ENCODE results near the gene SCGB1A1.

- TF ChIP-seq, protein P1, sequence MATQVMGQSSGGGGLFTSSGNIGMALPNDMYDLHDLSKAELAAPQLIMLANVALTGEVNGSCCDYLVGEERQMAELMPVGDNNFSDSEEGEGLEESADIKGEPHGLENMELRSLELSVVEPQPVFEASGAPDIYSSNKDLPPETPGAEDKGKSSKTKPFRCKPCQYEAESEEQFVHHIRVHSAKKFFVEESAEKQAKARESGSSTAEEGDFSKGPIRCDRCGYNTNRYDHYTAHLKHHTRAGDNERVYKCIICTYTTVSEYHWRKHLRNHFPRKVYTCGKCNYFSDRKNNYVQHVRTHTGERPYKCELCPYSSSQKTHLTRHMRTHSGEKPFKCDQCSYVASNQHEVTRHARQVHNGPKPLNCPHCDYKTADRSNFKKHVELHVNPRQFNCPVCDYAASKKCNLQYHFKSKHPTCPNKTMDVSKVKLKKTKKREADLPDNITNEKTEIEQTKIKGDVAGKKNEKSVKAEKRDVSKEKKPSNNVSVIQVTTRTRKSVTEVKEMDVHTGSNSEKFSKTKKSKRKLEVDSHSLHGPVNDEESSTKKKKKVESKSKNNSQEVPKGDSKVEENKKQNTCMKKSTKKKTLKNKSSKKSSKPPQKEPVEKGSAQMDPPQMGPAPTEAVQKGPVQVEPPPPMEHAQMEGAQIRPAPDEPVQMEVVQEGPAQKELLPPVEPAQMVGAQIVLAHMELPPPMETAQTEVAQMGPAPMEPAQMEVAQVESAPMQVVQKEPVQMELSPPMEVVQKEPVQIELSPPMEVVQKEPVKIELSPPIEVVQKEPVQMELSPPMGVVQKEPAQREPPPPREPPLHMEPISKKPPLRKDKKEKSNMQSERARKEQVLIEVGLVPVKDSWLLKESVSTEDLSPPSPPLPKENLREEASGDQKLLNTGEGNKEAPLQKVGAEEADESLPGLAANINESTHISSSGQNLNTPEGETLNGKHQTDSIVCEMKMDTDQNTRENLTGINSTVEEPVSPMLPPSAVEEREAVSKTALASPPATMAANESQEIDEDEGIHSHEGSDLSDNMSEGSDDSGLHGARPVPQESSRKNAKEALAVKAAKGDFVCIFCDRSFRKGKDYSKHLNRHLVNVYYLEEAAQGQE (IDR thresholded peaks at IDR 0.05; ENCODE audit: low read depth, low read length), result no peak
- TF ChIP-seq NFIC (IDR thresholded peaks at IDR 0.05; ENCODE audit: borderline replicate concordance) (no peak), SMC3 (IDR thresholded peaks at IDR 0.05; ENCODE audit: low read depth, low read length) (no peak), POLR2AphosphoS5 (IDR thresholded peaks at IDR 0.05; ENCODE audit: low read depth, low read length) (no peak), YY1 (IDR thresholded peaks at IDR 0.05; ENCODE audit: low read depth) (no peak), USF2 (IDR thresholded peaks at IDR 0.05; ENCODE audit: borderline replicate concordance, low read depth, low read length) (no peak), EP300 (IDR thresholded peaks at IDR 0.05; ENCODE audit: borderline replicate concordance in 1 of 2, low read depth in 1 of 2, low read length in 1 of 2) (no peak), SIN3A (IDR thresholded peaks at IDR 0.05; ENCODE audit: borderline replicate concordance, low read depth, low read length) (no peak), EZH2phosphoT487 (IDR thresholded peaks at IDR 0.05; ENCODE audit: borderline replicate concordance, low read depth) (no peak)
- TF ChIP-seq, protein P2, sequence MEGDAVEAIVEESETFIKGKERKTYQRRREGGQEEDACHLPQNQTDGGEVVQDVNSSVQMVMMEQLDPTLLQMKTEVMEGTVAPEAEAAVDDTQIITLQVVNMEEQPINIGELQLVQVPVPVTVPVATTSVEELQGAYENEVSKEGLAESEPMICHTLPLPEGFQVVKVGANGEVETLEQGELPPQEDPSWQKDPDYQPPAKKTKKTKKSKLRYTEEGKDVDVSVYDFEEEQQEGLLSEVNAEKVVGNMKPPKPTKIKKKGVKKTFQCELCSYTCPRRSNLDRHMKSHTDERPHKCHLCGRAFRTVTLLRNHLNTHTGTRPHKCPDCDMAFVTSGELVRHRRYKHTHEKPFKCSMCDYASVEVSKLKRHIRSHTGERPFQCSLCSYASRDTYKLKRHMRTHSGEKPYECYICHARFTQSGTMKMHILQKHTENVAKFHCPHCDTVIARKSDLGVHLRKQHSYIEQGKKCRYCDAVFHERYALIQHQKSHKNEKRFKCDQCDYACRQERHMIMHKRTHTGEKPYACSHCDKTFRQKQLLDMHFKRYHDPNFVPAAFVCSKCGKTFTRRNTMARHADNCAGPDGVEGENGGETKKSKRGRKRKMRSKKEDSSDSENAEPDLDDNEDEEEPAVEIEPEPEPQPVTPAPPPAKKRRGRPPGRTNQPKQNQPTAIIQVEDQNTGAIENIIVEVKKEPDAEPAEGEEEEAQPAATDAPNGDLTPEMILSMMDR (IDR thresholded peaks at IDR 0.05), result no peak
These were observed 19.5 kb upstream of the SCGB1A1 start for GRCh38 chr11:62399172-62399877.

Measured in SK-N-SH (cell line).